H1 (cell line): Measurements from ENCODE around the gene CBFA2T2. TPM values are rescaled to one million over a fixed set of nuclear protein-coding genes. Genes with fewer than 3 reads are reported as not detected.

ENCODE experiments used
- CTCF ChIA-PET: fragments of 300-600 bp; sonication (Branson Sonifier 250); formaldehyde crosslinking; loops from one replicate; lab custom pipeline; 2021; ENCODE audit not compliant: partially characterized antibody; lab: Charles Lee
- POLR2A ChIA-PET: fragments of 300-600 bp; sonication (Branson Sonifier 250); formaldehyde crosslinking; loops from one replicate; lab custom pipeline; 2021; ENCODE audit warnings: inconsistent platforms; ENCODE audit not compliant: partially characterized antibody; lab: Charles Lee
- DNase-seq, 2 experiments: peaks; one replicate each; pipeline versions ENCODE4 v3.0.0 to v3.0.0-alpha.2; 2010 to 2022; ENCODE audit warnings: low spot score in 2 of 2, low read depth in 1 of 2, mixed read lengths in 1 of 2
- FAIRE-seq: peaks from 2 replicates; lab custom pipeline; 2011; peaks lifted over from hg19 to GRCh38; lab: Jason Lieb, UNC
- H2AFZ ChIP-seq: 2 replicates; pipeline ENCODE4 v1.8.1; 2012; ENCODE audit warnings: low read length, inconsistent platforms
- H2AK5ac ChIP-seq: 2 replicates; pipeline ENCODE4 v1.6.1; 2013; ENCODE audit warnings: low read depth, low read length
- H2BK120ac ChIP-seq: replicated peaks from 2 replicates; pipeline ENCODE3; 2013; ENCODE audit warnings: low read depth, low read length, inconsistent platforms
- H2BK12ac ChIP-seq: 2 replicates; pipeline ENCODE4 v1.6.1; 2013; ENCODE audit warnings: low read depth, low read length
- H2BK15ac ChIP-seq: 2 replicates; pipeline ENCODE4 v1.6.1; 2013; ENCODE audit warnings: low read length
- H2BK20ac ChIP-seq: 2 replicates; pipeline ENCODE4 v1.6.1; 2013; ENCODE audit warnings: low read length
- H2BK5ac ChIP-seq: 2 replicates; pipeline ENCODE4 v1.6.1; 2013; ENCODE audit warnings: low read depth, low read length
- H3K14ac ChIP-seq: 2 replicates; pipeline ENCODE4 v1.6.1; 2013; ENCODE audit warnings: inconsistent platforms; ENCODE audit not compliant: insufficient read length
- H3K18ac ChIP-seq: 2 replicates; pipeline ENCODE4 v1.6.1; 2013; ENCODE audit warnings: low read length; ENCODE audit errors: extremely low read depth
- H3K23ac ChIP-seq: 2 replicates; pipeline ENCODE4 v1.6.1; 2013; ENCODE audit warnings: inconsistent platforms; ENCODE audit not compliant: insufficient read length
- H3K23me2 ChIP-seq: 2 replicates; pipeline ENCODE4 v1.6.1; 2013; ENCODE audit warnings: low read depth, low read length
- H3K27ac ChIP-seq: 2 replicates; pipeline ENCODE4 v1.6.1; 2011; ENCODE audit warnings: low read depth, low read length, inconsistent platforms
- H3K27me3 ChIP-seq, 4 experiments: replicated peaks in 1 of 4; 1 replicate in 1 of 4; 2 replicates in 3 of 4; pipeline versions ENCODE4 v1.6.1 to v1.8.1; 2011 to 2013; ENCODE audit warnings: low read length in 3 of 4, mild to moderate bottlenecking in 3 of 4, inconsistent platforms in 2 of 4, mixed read lengths in 2 of 4, moderate library complexity in 1 of 4; ENCODE audit not compliant: control insufficient read depth in 3 of 4, insufficient read depth in 3 of 4; ENCODE audit errors: extremely low read depth in 1 of 4
- H3K36me3 ChIP-seq, 4 experiments: 2 replicates each; pipeline versions ENCODE4 v1.6.1 to v1.8.1; 2011 to 2013; ENCODE audit warnings: mild to moderate bottlenecking in 4 of 4, low read length in 3 of 4, moderate library complexity in 2 of 4, control low read depth in 1 of 4, inconsistent platforms in 1 of 4; ENCODE audit not compliant: insufficient read depth in 4 of 4, control insufficient read depth in 2 of 4
- H3K4ac ChIP-seq: replicated peaks from 2 replicates; pipeline ENCODE3; 2013; ENCODE audit warnings: low read length, low read depth, mixed read lengths, inconsistent platforms; ENCODE audit not compliant: insufficient read length
- H3K4me1 ChIP-seq, 4 experiments: replicated peaks in 1 of 4; 1 replicate in 1 of 4; 2 replicates in 3 of 4; pipeline versions ENCODE4 v1.6.1 to v1.8.1; 2011 to 2013; ENCODE audit warnings: low read length in 3 of 4, inconsistent platforms in 2 of 4, mixed read lengths in 1 of 4; ENCODE audit not compliant: insufficient read depth in 4 of 4, control insufficient read depth in 3 of 4
- H3K4me2 ChIP-seq, 2 experiments: 2 replicates each; pipeline versions ENCODE4 v1.6.1 to v1.8.1; 2011 to 2013; ENCODE audit warnings: low read depth in 2 of 2, low read length in 2 of 2, control low read depth in 1 of 2, inconsistent platforms in 1 of 2, mild to moderate bottlenecking in 1 of 2; ENCODE audit not compliant: insufficient read depth in 1 of 2
- H3K4me3 ChIP-seq, 4 experiments: fragments of 200-600, 300-600 bp in 1 of 4; sonication (generic), shearing (Covaris generic), sonication (Bioruptor Twin) in 1 of 4; 2 replicates each; pipeline versions ENCODE4 v1.5.1 to v1.8.1; 2011 to 2016; ENCODE audit warnings: low read length in 4 of 4, low read depth in 3 of 4, control low read depth in 2 of 4, inconsistent platforms in 2 of 4, mild to moderate bottlenecking in 2 of 4, mixed read lengths in 1 of 4, moderate library complexity in 1 of 4; ENCODE audit not compliant: insufficient read depth in 2 of 4; ENCODE audit errors: extremely low read depth in 1 of 4
- H3K56ac ChIP-seq: replicated peaks from 2 replicates; pipeline ENCODE3; 2013; ENCODE audit warnings: low read depth, mild to moderate bottlenecking, mixed read lengths, low read length, inconsistent platforms; ENCODE audit not compliant: insufficient read length
- H3K79me1 ChIP-seq: 2 replicates; pipeline ENCODE4 v1.6.1; 2013; ENCODE audit warnings: low read depth, low read length, control low read depth
- H3K79me2 ChIP-seq, 2 experiments: 2 replicates each; pipeline versions ENCODE4 v1.6.1 to v1.8.1; 2012 to 2013; ENCODE audit warnings: low read length in 2 of 2, mild to moderate bottlenecking in 2 of 2, inconsistent platforms in 1 of 2; ENCODE audit not compliant: insufficient read depth in 2 of 2, control insufficient read depth in 1 of 2
- H3K9ac ChIP-seq, 4 experiments: replicated peaks in 1 of 4; 1 replicate in 1 of 4; 2 replicates in 3 of 4; pipeline versions ENCODE4 v1.6.1 to v1.8.1; 2011 to 2013; ENCODE audit warnings: low read depth in 3 of 4, low read length in 3 of 4, control low read depth in 2 of 4, mild to moderate bottlenecking in 2 of 4, moderate library complexity in 2 of 4, inconsistent platforms in 1 of 4; ENCODE audit errors: extremely low read depth in 1 of 4
- H3K9me3 ChIP-seq, 2 experiments: 2 replicates each; pipeline versions ENCODE4 v1.6.1 to v1.8.1; 2012 to 2013; ENCODE audit warnings: mild to moderate bottlenecking in 2 of 2, moderate library complexity in 2 of 2, control low read depth in 1 of 2, inconsistent platforms in 1 of 2, low read depth in 1 of 2, low read length in 1 of 2, mixed read lengths in 1 of 2; ENCODE audit not compliant: insufficient read depth in 2 of 2
- H4K20me1 ChIP-seq, 2 experiments: replicated peaks in 1 of 2; 2 replicates each; pipeline versions ENCODE3 to v1.8.1; 2011 to 2013; ENCODE audit warnings: inconsistent platforms in 2 of 2, low read length in 2 of 2, mild to moderate bottlenecking in 1 of 2; ENCODE audit not compliant: insufficient read depth in 2 of 2, control insufficient read depth in 1 of 2
- H4K5ac ChIP-seq: 2 replicates; pipeline ENCODE4 v1.6.1; 2013; ENCODE audit warnings: low read length, low read depth, mixed read lengths, inconsistent platforms; ENCODE audit not compliant: insufficient read length
- H4K8ac ChIP-seq: 2 replicates; pipeline ENCODE4 v1.8.0; 2013; ENCODE audit warnings: mild to moderate bottlenecking, moderate library complexity, low read length, inconsistent platforms; ENCODE audit not compliant: insufficient read depth; ENCODE audit errors: extremely low read depth
- H4K91ac ChIP-seq: replicated peaks from 2 replicates; pipeline ENCODE3; 2013; ENCODE audit warnings: low read length, mixed read lengths, inconsistent platforms; ENCODE audit not compliant: insufficient read length
- BRCA1 ChIP-seq: IDR thresholded peaks from 2 replicates; pipeline ENCODE4 v1.6.1; 2012; ENCODE audit warnings: low read depth, low read length, improper control_type of control experiment
- POLR2A ChIP-seq, 2 experiments: IDR thresholded peaks; 1 replicate in 1 of 2; 2 replicates in 1 of 2; pipeline ENCODE4 v1.6.1; 2011; ENCODE audit warnings: low read depth in 2 of 2, low read length in 2 of 2, mild to moderate bottlenecking in 2 of 2; ENCODE audit errors: control extremely low read depth in 1 of 2
- SP1 ChIP-seq: IDR thresholded peaks from 2 replicates; pipeline ENCODE4 v1.6.1; 2011; ENCODE audit warnings: low read depth, low read length
- WGBS, 2 experiments: shearing (Covaris generic) in 1 of 2; methylation state at CpG; one replicate each; pipeline versions ENCODE4 v1.1.6 to v1.1.7; 2013 to 2015; ENCODE audit warnings: low lambda C conversion rate in 2 of 2, mixed read lengths in 2 of 2, inconsistent platforms in 1 of 2, low coverage in 1 of 2, missing lambda C conversion rate in 1 of 2; ENCODE audit not compliant: insufficient replicate concordance in 2 of 2, insufficient coverage in 1 of 2, insufficient read length in 1 of 2; ENCODE audit errors: extremely low coverage in 1 of 2, missing lambda C conversion rate in 1 of 2; 5-methylcytosine and 5-hydroxymethylcytosine counted together
- polyA plus RNA-seq, 7 experiments: library from polyadenylated mRNA; depleted of rRNA in 3 of 7; stranded (reverse) in 5 of 7; unstranded in 2 of 7; fragments of >200 nt in 5 of 7; fragments of 200-250 nt in 2 of 7; gene quantifications; 1 replicate in 5 of 7; 2 replicates in 1 of 7; 4 replicates in 1 of 7; pipeline versions ENCODE4 v1.2.1 to v1.2.3, GENCODE V29; 2011 to 2013; ENCODE audit warnings: missing spikeins in 2 of 7, mixed read lengths in 2 of 7
- total RNA-seq: library from RNA; stranded (reverse); fragmentation: NEBNext Ultra II Directional; extraction: Animal tissue kit (Norgen Biotek cat#: 25700); gene quantifications from 2 replicates; pipeline ENCODE4 v1.2.1, GENCODE V29; 2021

The CBFA2T2 gene
- total and polyA plus RNA-seq, 2 of the 8 experiments (the other 6 are each of a cell fraction or from before 2014, with no cell fraction given) = 11.6 to 12.9 TPM

DNA sequence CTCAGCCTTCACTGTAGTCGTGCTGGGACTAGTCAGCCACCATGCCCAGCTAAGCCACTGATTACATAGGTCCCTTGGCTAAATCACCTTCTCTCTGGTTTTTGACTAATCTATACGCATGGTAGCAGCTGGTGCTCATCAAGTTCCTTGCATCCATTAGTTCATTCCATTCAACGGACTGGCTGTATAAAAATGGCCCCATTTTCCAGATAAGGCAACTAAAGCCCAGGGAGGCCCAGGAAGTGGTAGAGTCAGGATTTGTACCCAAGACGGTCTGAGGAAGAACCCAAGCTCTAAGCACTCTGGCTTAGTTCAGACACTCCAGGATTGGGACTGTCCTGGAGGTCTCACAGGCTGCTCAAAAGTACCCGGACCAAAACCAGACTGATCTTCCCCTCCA is 191.4 kb downstream of the CBFA2T2 start:
- H2AK5ac ChIP-seq = no peak overlapping the region
- FAIRE-seq (no peak), DNase-seq (no peak)
- H3K27ac ChIP-seq = no peak overlapping the region
- no peak overlapping the region for H2BK20ac ChIP-seq
- H3K9me3 ChIP-seq = no peaks in the 10 kb centered on the region
- H3K4ac ChIP-seq = no peak overlapping the region
- H3K79me1 ChIP-seq = peaks cover 19% of the 10 kb centered on the region
- peaks cover 19 to 55% of the 10 kb centered on the region in 2 experiments for H4K20me1 ChIP-seq
- H2AFZ ChIP-seq = no peak overlapping the region
- H3K4me3 ChIP-seq = no peak overlapping the region
- H3K9ac ChIP-seq = no peak overlapping the region
- no peaks in the 10 kb centered on the region for H3K27me3 ChIP-seq
- no peak overlapping the region for H2BK120ac ChIP-seq
- peaks cover 0 to 51% of the 10 kb centered on the region in 2 experiments; a peak in 3 of 4 replicates for H3K79me2 ChIP-seq
- ChIA-PET CTCF (interaction anchor here (0.8 to 2.2 kb wide), 4 partner anchors 10 to 157 kb away, joined by 3 to 14 read pairs (median 4); partner anchors contain the start of gene ACTL10), POLR2A (interaction anchor here (1.1 to 14.0 kb wide), 3 partner anchors 14 to 211 kb away, joined by 3 to 245 read pairs (median 3); partner anchors contain the start of genes ACTL10, C20orf144 and NECAB3)
- no peak overlapping the region for H3K4me2 ChIP-seq
- peaks cover 9% of the 10 kb centered on the region for H3K23me2 ChIP-seq
- no peak overlapping the region for H2BK12ac ChIP-seq
- H2BK5ac ChIP-seq = no peak overlapping the region
- H3K14ac ChIP-seq = no peak overlapping the region
- peaks cover 4 to 20% (median 10%) of the 10 kb centered on the region in 4 experiments for H3K4me1 ChIP-seq
- H3K23ac ChIP-seq = no peak overlapping the region
- no peak overlapping the region for H4K91ac ChIP-seq
- H4K8ac ChIP-seq = no peak overlapping the region
- no peak overlapping the region for H2BK15ac ChIP-seq
- no peak overlapping the region for H3K18ac ChIP-seq
- H3K56ac ChIP-seq = no peak overlapping the region
- peaks cover 18 to 37% (median 30%) of the 10 kb centered on the region in 4 experiments; a peak in 7 of 8 replicates for H3K36me3 ChIP-seq
- no peak overlapping the region for H4K5ac ChIP-seq
- WGBS, 2 experiments = 88% methylated on average over 5 of the region's 5 CpGs; no CpG with 5 or more reads in 1 of the 2 experiments
- TF ChIP-seq SP1 = no peak
- no peak for TF ChIP-seq BRCA1
- TF ChIP-seq POLR2A (IDR thresholded peaks at IDR 0.05; ENCODE audit: control extremely low read depth in 1 of 2, low read depth in 2 of 2, low read length in 2 of 2) = peak in 1 of 2 experiments; percentile 43; a peak in 1 of 3 replicates
- TF ChIP-seq, all 59 proteins: peak for 1
